8988T (cell line): ENCODE results near the gene SLC34A3.
A peak's percentile ranks its signal among the peaks of the same experiment; 100 is the strongest.

Experiments
- DNase-seq: peaks from one replicate; pipeline ENCODE4 v3.0.0; 2011

Gene SLC34A3

GRCh38 chr9:137230705-137231371 lies at the start of gene SLC34A3:
SLC34A3 (plus strand) TSS chr9:137230901; CDS start chr9:137231703, 802 bp downstream.
- no peak for DNase-seq

- DNase-seq: no peak
Observed at GRCh38 chr9:137181680-137182079, 49.0 kb upstream of the SLC34A3 start.

GRCh38 chr9:137182836-137183235 lies 47.9 kb upstream of the SLC34A3 start:
- DNase-seq: no peak

- no peak for DNase-seq
Observed at GRCh38 chr9:137183980-137184595, 46.6 kb upstream of the SLC34A3 start.

- DNase-seq: no peak
Observed at GRCh38 chr9:137184881-137185660, 45.6 kb upstream of the SLC34A3 start.

DNA sequence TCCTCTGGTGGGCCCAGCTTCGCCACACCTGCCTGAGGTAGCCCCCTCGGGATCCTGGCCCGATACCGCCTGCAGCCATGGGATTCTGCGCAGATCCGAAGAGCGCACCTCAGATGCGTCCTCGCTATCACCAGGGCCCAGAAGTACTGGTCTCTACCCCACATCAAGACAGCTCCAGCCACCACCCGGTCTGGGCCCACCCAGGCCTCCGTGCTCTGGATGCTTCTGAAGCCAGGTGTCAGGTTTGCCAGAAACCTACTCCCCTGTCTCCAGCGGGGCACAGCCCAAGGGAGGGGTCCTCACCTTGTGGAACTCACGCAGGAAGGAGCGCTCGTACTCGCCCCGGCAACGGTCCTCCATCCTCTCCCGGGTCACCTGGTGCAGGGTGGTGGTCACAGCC lies 44.8 kb upstream of the SLC34A3 start:
- DNase-seq: no peak

DNA sequence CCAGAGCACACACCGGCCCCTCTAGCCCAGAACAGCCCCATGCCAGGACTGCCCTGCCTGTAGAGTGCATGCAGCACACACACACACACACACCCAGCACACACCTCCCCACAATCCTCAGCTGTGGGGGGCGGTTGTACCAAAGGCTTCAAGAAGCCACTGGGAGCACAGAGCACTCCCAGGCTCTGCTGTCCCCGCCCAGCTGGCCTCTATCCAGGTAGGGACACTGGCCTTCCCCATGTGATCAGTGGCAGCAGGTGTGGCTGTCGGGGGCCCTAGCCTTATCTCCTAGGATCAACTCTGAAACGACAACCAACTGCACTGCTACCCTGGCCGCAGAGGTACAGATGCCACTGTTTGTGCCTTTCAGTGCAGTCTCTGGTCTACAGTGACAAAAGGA lies 44.3 kb upstream of the SLC34A3 start:
- DNase-seq: no peak

GRCh38 chr9:137187386-137187785 lies 43.3 kb upstream of the SLC34A3 start:
- no peak for DNase-seq

GRCh38 chr9:137188086-137188489 lies 42.6 kb upstream of the SLC34A3 start:
- no peak for DNase-seq

DNA sequence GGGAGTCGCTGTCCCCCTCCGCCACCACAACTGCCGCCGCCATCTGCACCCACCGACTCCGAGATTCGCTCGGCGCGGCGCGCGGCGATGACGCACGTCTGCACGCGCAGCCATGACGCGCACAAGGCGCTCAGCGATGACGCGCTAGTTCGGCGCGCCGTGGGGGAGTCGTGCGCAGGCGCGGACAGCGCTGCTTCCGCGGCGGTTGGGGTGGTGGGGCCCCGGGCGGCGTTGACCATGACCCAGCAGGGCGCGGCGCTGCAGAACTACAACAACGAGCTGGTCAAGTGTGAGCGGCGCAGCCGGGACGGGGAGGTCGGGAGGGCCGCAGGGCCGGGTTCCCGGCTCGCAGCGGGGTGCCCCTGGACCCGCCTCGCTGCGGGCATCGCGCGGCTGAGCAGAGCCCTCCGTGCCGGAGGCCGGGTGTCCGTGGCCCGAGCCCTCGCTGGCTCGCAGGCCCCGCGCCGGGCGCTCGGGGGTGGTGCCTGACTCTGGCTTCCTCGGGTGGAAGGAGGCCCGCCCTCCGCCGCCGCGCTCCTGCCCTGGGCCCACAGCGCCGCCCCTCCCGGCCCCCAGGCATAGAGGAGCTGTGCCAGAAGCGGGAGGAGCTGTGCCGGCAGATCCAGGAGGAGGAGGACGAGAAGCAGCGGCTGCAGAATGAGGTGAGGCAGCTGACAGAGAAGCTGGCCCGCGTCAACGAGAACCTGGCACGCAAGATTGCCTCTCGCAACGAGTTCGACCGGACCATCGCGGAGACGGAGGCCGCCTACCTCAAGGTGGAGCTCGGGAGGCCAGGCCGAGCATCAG lies 42.0 kb upstream of the SLC34A3 start, which contains the start of the genes ANAPC2 and SSNA1:
ANAPC2 (minus strand) TSS at position 71 of the 807 bp plus-strand sequence; CDS start at position 43, 28 bp downstream.
SSNA1 (plus strand) TSS at position 187 of the 807 bp plus-strand sequence; CDS start at position 238, 51 bp downstream.
- peak; percentile 88 for DNase-seq

- no peak for DNase-seq
Observed at GRCh38 chr9:137189297-137190295, 41.1 kb upstream of the SLC34A3 start.

- DNase-seq: peak; percentile 35
Observed at GRCh38 chr9:137190315-137190856, 40.3 kb upstream of the SLC34A3 start.

- no peak for DNase-seq
Observed at GRCh38 chr9:137191245-137191644, 39.5 kb upstream of the SLC34A3 start.

- no peak for DNase-seq
Observed at GRCh38 chr9:137191691-137192447, 38.8 kb upstream of the SLC34A3 start.

DNA sequence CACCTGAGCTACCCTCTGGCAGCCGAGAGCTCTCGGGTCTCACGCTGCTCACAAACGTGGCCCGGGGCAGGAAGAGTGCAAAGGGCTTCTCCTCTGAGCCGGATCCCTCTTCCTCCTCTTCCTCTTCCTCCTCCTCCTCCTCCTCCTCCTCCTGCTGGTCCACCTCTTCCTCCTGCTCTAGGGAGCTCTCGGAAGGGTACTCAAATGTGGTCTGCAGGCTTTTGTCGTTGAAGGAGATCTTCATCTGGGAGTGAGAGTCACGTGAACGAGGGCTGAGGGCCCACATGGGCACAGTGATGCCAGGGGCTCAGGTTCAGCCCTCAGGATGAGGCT lies 38.3 kb upstream of the SLC34A3 start:
- no peak for DNase-seq

GRCh38 chr9:137192859-137193258 lies 37.8 kb upstream of the SLC34A3 start:
- DNase-seq: no peak

DNA sequence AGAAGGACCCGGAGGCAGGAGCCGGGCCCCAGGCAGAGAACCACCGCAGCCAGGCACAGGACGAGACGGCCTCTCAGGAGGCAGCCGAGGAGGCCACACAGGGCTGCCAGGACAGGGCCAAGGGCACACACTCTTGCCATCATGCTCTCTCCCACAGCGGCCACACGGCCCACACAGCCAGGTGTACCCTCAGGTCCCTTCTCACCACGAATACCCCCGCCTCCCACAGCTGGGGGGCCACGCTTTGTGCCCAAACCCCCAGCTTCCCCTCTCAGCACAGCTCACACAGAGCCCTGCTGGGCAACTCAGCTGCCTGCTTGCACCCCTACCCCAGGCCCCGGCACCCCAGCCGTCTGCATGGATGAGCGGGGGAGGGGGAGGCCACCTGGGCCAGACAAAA lies 36.9 kb upstream of the SLC34A3 start:
- no peak for DNase-seq

GRCh38 chr9:137194388-137194787 lies 36.3 kb upstream of the SLC34A3 start:
- no peak for DNase-seq

- DNase-seq: no peak
Observed at GRCh38 chr9:137194909-137195308, 35.8 kb upstream of the SLC34A3 start.

- no peak for DNase-seq
Observed at GRCh38 chr9:137195525-137196220, 35.0 kb upstream of the SLC34A3 start.
